Endothelial cell of umbilical vein (primary cell): ENCODE data around the gene MEIOSIN.

ENCODE experiments used
- EZH2 ChIP-seq: IDR thresholded peaks from 2 replicates; pipeline ENCODE4 v1.6.1; 2012; ENCODE audit warnings: borderline replicate concordance, low read depth, mild to moderate bottlenecking, moderate library complexity, low read length, inconsistent platforms; ENCODE audit not compliant: severe bottlenecking
- GATA2 ChIP-seq: IDR thresholded peaks from 2 replicates; pipeline ENCODE4 v1.7.0; 2011; ENCODE audit warnings: low read depth, mild to moderate bottlenecking, moderate library complexity, mixed read lengths, low read length; ENCODE audit not compliant: insufficient read length, insufficient read depth
- JUN ChIP-seq: IDR thresholded peaks from 2 replicates; pipeline ENCODE4 v1.6.1; 2011; ENCODE audit warnings: borderline replicate concordance, low read depth; ENCODE audit not compliant: insufficient read length, insufficient read depth
- MYC ChIP-seq: IDR thresholded peaks from one replicate; pipeline ENCODE4 v1.6.1; 2011; ENCODE audit warnings: mild to moderate bottlenecking, low read depth, low read length
- POLR2A ChIP-seq: IDR thresholded peaks from 2 replicates; pipeline ENCODE4 v1.6.1; 2012; ENCODE audit warnings: low read depth, mild to moderate bottlenecking, control low read depth, low read length
- POLR2AphosphoS5 ChIP-seq: IDR thresholded peaks from 2 replicates; pipeline ENCODE4 v1.6.1; 2012; ENCODE audit warnings: low read depth, mild to moderate bottlenecking, control low read depth, low read length, moderate library complexity; ENCODE audit not compliant: insufficient read depth
- TF ChIP-seq, protein P1 (sequence below), 2 donors: IDR thresholded peaks; 1 replicate in 1 of 2; 2 replicates in 1 of 2; pipeline ENCODE4 v1.5.1; 2011; ENCODE audit warnings: low read length in 2 of 2, mild to moderate bottlenecking in 2 of 2, moderate library complexity in 2 of 2, control low read depth in 1 of 2, inconsistent platforms in 1 of 2, low read depth in 1 of 2; ENCODE audit not compliant: insufficient read depth in 1 of 2; ENCODE audit errors: extremely low read depth in 1 of 2
- TF ChIP-seq, protein P2 (sequence below): IDR thresholded peaks from 2 replicates; pipeline ENCODE4 v1.6.1; 2011; ENCODE audit not compliant: insufficient read depth, insufficient read length

DNA sequence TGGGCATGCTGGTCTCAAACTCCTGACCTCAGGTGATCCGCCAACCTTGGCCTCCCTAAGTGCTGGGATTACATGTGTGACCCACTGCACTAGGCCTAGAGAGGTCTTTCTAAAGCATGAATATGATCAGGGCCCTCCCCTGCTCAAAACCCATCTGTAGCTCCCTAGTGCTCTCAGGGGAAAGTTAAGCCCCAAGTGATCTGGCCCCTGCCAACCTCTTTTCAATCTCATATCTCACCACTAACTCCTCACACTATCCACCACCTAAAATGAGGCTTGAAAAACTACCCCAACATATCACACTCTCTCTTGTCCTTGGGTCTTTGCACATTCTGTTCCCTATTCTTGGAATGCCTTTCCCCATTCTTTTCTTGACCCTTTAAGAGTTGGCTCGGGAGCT lies 61.4 kb downstream of the MEIOSIN start:
- TF ChIP-seq, protein P1, sequence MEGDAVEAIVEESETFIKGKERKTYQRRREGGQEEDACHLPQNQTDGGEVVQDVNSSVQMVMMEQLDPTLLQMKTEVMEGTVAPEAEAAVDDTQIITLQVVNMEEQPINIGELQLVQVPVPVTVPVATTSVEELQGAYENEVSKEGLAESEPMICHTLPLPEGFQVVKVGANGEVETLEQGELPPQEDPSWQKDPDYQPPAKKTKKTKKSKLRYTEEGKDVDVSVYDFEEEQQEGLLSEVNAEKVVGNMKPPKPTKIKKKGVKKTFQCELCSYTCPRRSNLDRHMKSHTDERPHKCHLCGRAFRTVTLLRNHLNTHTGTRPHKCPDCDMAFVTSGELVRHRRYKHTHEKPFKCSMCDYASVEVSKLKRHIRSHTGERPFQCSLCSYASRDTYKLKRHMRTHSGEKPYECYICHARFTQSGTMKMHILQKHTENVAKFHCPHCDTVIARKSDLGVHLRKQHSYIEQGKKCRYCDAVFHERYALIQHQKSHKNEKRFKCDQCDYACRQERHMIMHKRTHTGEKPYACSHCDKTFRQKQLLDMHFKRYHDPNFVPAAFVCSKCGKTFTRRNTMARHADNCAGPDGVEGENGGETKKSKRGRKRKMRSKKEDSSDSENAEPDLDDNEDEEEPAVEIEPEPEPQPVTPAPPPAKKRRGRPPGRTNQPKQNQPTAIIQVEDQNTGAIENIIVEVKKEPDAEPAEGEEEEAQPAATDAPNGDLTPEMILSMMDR (IDR thresholded peaks at IDR 0.05; ENCODE audit: extremely low read depth in 1 of 2, insufficient read depth in 1 of 2, low read depth in 1 of 2, low read length in 2 of 2) = no peak
- TF ChIP-seq, protein P2, sequence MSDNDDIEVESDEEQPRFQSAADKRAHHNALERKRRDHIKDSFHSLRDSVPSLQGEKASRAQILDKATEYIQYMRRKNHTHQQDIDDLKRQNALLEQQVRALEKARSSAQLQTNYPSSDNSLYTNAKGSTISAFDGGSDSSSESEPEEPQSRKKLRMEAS = no peak
- TF ChIP-seq POLR2A (no peak), GATA2 (no peak), EZH2 (no peak), JUN (no peak), POLR2AphosphoS5 (no peak), MYC (no peak)
